Measurements from ENCODE around the gene RAB9A.

RAB9A gene

GRCh38 chrX:13752141-13752540, 63.2 kb downstream of the RAB9A start:
- DNase-seq = no peak

- no peak for DNase-seq
Measured at GRCh38 chrX:13752646-13753045, 63.7 kb downstream of the RAB9A start.

- DNase-seq = no peak
Measured at GRCh38 chrX:13754765-13755164, 65.8 kb downstream of the RAB9A start.

GRCh38 chrX:13755254-13755653, 66.3 kb downstream of the RAB9A start:
- no peak for DNase-seq

GRCh38 chrX:13756381-13756780, 67.5 kb downstream of the RAB9A start:
- DNase-seq = no peak

- DNase-seq = peak; percentile 2
Measured at GRCh38 chrX:13759152-13759718, 70.3 kb downstream of the RAB9A start.

All from OCI-M1 (cell line).